AG08395 (cell line): ENCODE data around the gene FMO2.

Experiments
- DNase-seq: peaks from one replicate; pipeline ENCODE4 v3.0.0; 2012; ENCODE audit warnings: mixed read lengths, low spot score

The FMO2 gene

GRCh38 chr1:171185091-171185490, at the start of gene FMO2:
Gene FMO2, plus strand, starts transcription at chr1:171185300. Its CDS starts 414 bp downstream, at chr1:171185714.
- DNase-seq: no peak

GRCh38 chr1:171137580-171137979, 47.5 kb upstream of the FMO2 start:
- DNase-seq: no peak

- DNase-seq: no peak
Observed at GRCh38 chr1:171138980-171139379, 46.1 kb upstream of the FMO2 start.

- no peak for DNase-seq
Observed at GRCh38 chr1:171139890-171140289, 45.2 kb upstream of the FMO2 start.

GRCh38 chr1:171140401-171140800, 44.7 kb upstream of the FMO2 start:
- DNase-seq: no peak

- DNase-seq: no peak
Observed at GRCh38 chr1:171140956-171141687, 44.0 kb upstream of the FMO2 start.

GRCh38 chr1:171141688-171142415, 43.2 kb upstream of the FMO2 start:
- DNase-seq: peak; percentile 54

GRCh38 chr1:171142416-171143385, 42.4 kb upstream of the FMO2 start:
- DNase-seq: peak; percentile 44

GRCh38 chr1:171150156-171150555, 34.9 kb upstream of the FMO2 start:
- no peak for DNase-seq

GRCh38 chr1:171152549-171152948, 32.6 kb upstream of the FMO2 start:
- no peak for DNase-seq

- no peak for DNase-seq
Observed at GRCh38 chr1:171155484-171155883, 29.6 kb upstream of the FMO2 start.

GRCh38 chr1:171158096-171158495, 27.0 kb upstream of the FMO2 start:
- DNase-seq: no peak

- DNase-seq: no peak
Observed at GRCh38 chr1:171158551-171158950, 26.5 kb upstream of the FMO2 start.

GRCh38 chr1:171159148-171159547, 26.0 kb upstream of the FMO2 start:
- no peak for DNase-seq

- no peak for DNase-seq
Observed at GRCh38 chr1:171160211-171160610, 24.9 kb upstream of the FMO2 start.

GRCh38 chr1:171160639-171161354, 24.3 kb upstream of the FMO2 start:
- no peak for DNase-seq

GRCh38 chr1:171161431-171161830, 23.7 kb upstream of the FMO2 start:
- no peak for DNase-seq

GRCh38 chr1:171166361-171166760, 18.7 kb upstream of the FMO2 start:
- DNase-seq: no peak

- no peak for DNase-seq
Observed at GRCh38 chr1:171167785-171168184, 17.3 kb upstream of the FMO2 start.

- DNase-seq: no peak
Observed at GRCh38 chr1:171172471-171172870, 12.6 kb upstream of the FMO2 start.

- DNase-seq: no peak
Observed at GRCh38 chr1:171173069-171173468, 12.0 kb upstream of the FMO2 start.
